ENCODE results near the gene PECR.

DNA sequence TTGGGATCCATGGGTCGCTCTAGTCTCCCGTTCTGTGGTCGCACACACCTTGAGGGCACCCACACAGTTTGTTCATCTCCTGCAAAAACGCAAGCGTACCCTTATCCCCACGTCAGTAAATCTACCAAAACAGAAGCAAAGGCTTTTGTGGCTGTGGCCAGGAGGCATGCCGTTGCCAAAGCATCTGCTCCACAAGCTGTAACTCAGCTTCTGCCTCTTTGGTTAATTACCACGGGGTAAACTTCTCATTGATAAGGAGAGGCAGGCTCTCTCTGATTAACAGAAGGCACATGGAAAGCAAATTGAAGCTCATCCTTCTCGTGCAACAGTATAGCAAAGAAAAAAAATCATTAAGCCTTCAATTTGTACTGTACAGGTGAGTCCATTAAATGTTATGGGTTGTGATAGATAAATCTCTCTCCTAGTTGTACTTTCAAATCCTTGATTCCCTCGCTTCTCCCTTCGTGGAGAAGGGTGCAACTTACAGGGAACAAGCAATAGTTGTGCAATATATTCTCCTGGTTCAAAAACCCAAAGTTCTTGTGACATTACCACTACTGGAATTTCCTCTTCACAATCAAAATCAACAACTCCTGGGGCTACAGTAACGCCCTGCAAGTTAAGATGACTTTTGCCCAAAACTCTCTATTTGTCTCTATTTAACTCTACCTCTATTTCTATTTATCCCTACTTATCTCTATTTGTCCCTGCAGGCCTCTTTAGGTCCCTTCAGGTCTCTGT is 10.3 kb downstream of the PECR start:
- TF ChIP-seq KDM5B (IDR thresholded peaks at IDR 0.05; ENCODE audit: insufficient replicate concordance, low read depth, low read length) (no peak), ZNF124 (CRISPR knock-in tag; IDR thresholded peaks at IDR 0.05) (no peak), FOXJ3 (CRISPR knock-in tag; IDR thresholded peaks at IDR 0.05) (no peak)
